NCI-H1694 (cell line): Measurements from ENCODE around the gene HOXC11.

Source experiments
- DNase-seq: peaks from one replicate; lab custom pipeline; 2025; lab: John Stamatoyannopoulos, UW

HOXC11 gene

DNA sequence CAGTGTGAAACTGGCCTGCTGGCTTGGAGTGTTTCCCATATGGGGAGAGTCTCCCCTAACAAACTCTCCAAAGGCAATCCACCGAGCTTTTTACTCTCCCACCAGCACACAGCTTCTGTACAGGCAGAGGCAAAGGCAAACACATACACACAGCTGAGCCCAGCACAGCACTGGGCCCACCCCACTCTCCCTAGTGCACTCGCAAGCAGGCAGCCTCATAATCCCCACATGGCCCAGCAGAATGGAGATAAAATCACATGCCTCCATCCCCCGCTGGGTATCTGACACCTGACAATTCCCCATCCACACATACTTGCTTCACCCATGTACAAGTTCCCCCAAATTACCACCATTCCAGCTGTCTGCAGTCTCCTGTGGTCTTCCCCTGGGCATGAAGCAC lies 14.8 kb upstream of the HOXC11 start:
- no peak for DNase-seq

DNA sequence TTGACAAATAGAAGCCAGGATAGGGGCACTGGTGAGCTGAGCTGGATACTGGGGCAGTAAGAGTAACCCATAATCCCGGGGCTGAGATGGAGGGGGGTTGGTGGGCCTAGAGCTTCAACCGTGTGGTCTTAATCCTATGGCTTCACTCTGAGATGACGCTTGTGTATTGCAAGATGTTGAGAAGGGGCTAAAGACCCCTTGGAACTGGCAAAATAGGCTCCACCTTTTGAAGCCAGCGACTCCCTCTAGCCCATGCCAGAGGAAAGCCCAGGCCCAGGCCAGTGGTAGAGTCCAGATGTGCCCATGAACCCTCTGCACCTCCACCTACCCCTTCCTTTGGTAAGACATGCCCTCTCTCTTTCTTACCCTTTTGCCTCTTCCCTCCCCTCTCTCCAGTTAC lies 13.6 kb upstream of the HOXC11 start:
- no peak for DNase-seq

DNA sequence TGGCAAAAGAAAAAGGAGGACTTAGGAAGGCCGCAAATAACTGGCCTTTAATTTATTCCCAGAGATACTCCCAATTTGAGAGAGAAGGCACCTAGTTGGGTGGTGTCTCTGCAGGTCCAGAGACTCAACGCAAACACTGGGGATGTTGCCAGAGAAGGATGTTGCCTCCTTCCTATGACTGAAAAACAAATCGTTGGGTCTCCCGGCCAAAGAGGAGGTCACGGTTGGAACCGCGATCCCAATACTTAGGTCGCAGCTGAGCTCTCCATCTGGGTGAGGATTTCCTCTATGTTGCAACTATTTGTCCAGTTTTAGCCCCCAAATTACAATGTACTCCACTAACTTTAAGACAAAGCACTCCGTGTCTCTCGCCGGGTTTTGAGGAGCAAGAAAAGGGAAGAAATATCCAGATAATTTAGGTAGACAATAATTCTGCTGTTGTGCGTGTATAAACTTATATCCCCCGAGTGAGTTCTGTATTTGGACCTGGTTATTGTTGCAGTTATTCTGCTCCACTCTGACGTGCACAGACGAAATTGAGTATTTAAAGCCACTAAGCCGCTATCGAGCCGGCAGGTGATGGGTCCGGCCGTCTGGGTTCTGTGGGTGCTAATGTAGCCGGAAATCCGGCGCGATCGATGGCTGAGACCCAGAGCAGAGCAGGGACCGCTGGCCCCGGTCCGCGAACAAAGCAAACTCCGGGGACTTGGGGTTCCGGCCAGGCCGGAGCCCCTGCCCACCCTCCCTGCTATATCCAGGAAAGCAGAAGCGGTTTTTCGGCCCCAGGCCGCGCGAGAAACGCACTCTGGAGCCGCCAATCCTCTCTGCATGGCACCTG lies 12.5 kb upstream of the HOXC11 start:
- no peak for DNase-seq

DNA sequence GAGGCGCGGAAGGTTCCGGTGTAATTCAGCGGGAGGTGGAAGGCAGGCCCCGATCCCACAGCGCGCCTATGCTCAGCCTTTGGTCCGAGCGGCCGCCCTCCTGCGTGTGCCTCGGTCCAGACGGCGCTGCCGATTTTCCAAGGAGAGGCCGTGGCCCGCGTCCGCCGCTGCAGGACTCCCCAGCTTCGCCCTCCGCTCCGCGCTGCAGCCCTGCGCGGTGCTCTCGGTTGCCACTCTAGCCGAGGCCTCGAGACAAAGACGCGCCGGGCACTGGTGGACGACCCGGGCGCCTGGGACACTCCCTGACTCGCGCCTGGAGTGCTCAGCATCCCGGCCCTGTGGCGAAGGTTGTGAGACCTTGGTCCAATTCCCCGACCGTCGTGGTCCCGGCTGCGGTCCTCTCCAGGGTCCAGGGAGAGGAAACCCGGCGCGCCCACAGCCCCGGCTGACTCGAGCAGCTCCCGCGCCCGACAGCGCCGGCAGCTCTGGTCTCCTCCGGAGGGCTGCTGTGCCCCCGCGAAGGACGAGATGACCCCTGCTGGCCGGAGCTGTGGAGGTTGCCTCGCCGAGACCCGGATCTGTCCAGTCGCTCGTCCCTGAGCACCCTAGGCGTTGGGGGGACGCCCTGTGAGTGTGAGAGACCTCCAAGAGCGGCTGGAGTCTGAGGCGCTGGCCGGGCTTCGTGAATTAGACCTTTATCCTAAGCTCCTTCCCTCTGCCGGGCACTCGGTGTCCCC lies 11.7 kb upstream of the HOXC11 start:
- no peak for DNase-seq

DNA sequence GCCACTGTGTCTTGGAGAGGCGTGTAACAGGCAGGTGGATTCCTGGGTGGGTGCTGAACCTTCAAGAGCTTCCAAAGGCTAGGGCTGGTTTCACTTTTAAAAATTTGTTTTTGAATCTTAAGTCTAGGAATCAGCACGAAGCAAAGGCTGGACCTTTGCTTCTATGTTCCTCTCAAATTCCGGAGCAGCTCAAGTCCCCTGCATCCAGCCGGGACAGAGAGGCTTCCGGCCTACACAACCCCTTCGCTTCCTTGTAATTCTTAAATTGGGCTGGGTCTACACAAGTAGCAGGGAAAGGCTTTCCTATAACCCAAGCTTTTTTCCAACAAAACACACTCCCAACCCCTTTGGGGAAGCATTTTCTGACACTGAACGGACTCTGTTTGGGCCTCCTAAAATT lies 9.9 kb upstream of the HOXC11 start:
- DNase-seq: no peak

DNA sequence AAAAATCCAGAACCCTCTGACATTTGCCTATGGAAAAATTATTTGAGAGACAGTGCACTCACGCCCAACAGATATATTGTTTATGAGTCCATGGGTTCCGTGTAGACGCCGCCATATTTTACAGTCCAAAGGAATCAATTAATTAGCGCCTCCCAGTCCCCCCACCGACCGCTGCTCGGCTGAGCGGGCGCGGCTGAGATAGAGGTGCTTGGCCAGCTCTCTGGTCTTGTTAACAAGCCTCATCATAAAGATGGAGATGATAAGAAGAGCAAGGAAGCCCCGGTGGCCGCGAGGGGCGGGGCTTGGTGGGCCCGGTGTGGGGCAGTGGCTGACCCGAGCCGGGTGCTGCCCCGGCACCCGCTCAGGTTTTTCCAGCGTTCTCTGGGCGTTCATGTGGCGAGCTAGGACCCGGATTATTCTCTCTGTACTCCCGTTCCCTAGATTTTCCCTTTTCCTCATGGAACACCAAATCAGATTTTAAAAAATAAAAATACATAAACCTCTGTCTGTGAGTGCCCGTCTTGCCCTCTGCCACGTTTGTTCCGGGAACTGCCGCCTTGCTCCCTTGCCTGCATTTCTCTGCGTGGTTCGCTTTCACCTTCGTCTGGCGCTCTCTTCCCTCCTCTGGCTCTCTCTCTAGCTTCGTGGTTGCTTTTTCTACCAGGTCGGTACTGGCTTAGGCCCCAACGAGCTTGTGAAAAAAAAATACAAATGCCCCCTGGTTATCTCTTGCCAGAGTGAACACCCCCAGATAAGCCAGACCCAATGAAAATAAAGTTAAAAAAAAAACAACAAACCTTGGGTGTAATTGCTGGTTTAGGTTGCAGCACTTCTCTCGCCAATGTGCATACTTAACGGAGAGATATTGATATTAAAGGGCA lies 9.3 kb upstream of the HOXC11 start:
- DNase-seq: no peak

DNA sequence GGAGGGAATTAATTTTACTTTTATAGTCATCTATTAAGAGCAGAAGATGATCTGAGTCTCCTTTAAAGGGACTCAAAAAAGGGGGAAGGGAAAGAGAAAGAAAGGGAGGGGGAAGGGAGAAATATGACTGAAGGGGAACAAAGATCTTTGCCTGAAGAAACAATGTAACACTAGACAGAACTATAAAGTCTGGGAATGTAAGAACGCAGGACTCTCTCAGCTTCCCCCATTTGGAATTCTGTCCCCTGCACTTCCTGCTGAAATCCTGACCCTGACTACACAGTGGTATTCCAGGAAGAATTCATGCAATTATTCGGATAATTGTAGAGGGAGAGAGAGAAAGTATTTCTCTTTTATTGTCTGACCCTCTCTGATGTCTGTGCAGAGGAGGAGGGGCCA lies 8.6 kb upstream of the HOXC11 start:
- no peak for DNase-seq

DNA sequence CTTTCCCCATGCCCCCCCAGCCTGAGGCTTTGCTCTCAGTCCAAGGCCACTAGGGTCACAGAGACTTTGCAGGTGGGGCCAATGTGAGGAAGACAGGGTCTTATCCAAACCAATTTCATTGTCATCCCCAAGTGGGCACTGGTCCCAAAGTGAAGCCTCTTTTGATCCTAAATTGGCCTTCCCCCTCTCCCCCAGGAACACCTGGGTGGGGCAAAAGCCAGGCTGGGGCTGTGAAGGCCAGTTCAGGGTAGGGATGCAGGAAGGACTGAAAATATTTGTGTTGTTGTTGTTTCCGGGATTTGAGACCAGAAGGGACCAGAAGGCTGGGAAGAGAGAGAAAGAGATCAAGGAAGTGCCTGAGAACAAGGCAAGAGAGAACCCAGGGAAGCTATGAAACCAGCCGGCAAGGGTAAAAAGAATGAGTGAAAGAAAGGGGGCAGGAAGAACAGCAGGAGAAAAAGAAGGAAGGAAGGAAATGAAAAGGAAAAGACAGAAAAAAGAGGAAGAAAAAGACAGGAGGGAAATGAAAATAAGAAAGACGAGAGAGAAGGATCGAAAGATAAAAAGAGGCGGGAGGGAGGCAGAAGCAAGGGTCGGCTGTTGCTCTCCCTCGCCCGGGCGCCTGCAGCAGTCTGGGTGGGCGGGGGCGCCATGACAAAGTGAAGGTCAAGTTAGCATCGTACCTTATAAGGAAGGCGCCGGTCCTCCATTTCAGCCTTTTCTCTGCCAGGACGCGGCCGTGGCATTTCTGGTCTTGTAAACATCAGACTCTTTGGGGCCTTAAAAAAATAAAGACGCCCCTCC lies 7.4 kb upstream of the HOXC11 start:
- DNase-seq: no peak

DNA sequence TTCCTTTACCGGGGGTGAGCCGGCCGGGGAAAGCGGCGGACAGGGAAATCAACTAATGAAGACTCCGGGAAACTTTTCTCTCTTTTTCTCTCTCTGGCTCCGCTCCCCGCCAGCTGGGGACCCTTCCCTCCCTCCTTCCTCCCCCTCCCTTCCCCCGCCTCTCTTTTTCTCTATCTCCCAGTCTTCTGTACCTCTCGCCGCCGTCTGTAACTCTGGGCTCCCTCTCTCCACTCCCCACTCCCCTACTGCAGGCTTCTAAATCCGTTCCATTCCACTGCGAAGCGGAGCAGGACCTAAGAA lies 6.9 kb upstream of the HOXC11 start:
- DNase-seq: no peak

DNA sequence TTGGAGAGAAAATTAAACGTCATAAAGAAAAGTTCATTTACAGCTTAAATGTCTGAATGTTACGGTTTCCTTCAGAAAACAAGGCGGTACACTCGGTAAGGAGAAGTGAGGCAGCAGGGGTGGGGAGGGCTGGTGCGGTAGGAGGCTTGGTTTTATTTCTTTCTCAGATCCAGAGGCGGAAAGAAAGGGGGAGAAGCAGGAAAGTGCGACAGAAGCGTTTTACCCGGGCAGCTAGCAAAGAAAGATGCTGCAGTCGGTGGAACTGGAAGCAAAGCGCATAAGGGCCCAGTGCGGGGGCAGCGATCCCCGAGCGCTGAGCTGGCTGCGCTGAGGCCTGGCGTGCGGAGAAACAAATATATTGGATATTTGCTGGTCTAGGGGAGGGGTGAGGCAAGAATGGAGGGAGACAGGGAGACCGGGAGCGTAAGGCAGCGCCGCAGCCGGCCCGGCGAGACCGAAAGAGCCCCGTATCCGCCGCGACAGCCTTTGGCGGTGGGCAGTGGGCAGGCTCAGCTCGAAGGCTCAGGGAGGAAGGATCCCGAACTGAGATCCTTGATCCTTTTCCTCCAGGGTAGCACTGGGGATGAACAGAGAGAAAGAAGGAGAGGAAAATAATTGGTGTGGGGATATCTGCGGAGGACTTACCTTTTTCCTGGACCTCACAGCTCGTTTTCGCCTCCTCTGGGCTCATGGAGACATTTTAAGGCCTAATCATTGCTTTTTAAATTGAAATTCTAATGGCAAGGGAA lies 6.4 kb upstream of the HOXC11 start:
- DNase-seq: no peak

DNA sequence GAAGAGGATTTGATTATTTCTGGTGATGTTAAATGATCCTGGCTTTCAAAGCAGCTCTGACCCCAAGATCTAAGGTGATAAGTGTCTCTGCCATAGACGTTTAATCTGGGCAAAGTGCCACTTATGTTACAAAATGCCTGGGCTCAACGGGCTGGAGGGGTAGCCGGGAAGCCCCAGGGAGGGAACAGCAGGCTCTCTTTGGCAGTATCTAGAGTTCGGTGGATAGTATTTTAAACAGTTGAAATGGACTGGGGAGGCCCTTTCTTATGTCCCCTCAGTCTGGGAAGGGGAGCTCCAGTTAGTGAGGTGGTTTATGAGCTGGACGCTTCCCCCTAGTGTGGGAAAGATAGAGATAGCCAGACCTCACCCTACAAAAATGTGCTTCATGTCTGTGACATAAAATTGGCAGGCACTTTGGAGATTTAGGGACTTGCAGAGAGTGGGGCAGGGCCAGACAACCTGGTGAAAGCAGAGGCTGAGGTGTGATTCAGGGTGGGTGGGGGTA lies 5.5 kb upstream of the HOXC11 start:
- no peak for DNase-seq

DNA sequence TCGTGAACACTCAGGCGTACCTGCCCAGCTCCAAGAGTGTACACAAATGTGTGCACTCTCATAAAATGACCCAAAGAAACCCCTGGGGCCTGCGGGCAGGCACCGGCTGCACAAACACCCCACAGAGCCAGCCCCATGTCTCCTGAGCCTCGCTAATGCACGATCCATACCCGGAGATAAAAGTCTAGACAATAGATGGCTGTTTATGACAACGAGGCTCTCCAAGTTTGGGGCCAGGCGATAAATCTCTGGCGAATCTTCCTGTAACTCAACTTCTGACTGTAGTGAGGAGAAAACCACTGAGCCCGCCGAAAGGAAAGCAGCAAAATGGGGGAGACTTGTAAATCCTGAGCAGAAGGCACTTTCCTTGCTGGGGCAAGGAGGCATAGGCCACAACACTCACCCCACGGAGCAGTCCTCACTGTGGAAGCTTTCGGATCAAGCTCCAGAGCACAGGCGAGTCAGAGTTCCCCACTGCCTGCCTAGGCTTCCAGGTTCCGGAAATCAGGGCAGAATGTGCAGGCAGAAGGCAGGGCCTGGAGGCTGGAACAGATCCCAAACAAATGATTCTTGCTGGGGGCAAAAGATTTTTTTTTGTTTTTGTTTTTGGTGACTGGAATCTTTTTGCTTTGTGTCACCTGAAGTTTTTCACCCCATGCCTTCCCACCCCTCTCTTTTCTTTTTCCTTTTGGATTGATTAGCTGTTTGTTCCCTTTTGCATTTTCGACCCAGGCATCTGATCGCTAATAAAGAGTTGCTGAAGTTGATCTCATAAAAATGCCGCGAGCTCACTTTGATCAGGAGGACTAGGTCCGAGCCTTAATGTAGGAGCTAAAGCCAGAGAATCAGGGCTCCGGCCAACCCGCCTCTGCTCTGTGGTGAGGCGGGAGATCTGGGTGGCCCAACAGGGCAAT lies 4.5 kb upstream of the HOXC11 start:
- no peak for DNase-seq

DNA sequence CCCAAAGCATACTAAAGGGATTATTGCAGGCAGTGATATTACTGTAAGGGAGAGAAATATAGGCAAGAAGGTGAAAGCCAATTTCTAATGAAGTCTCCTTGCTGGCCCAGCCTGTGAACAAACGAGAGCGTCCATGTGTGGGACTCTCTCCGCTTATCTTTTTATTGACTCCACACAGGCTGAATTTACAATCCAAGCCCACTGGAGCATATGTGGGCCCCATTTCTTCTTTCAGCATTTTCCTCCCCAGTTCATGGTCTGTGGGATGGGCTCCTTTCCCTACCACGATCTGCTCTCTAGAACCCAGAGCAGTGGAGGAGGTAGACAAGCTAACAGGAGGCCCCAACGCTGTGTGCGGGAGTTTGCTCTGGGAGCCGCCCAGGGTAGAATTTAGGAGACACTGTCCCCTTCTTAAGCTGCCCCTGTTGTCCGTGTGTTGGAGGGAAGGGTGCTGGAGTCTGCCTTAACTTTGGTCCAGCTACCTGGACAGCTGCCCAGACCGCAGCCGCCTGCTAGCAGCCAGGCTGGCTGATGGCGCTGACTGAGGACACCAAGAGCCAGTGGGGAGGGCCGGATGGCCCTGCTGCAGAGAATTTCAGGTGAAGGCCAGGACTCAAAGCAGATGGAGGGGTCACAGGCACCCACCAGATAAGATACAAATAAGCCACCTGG lies 3.2 kb upstream of the HOXC11 start:
- no peak for DNase-seq

DNA sequence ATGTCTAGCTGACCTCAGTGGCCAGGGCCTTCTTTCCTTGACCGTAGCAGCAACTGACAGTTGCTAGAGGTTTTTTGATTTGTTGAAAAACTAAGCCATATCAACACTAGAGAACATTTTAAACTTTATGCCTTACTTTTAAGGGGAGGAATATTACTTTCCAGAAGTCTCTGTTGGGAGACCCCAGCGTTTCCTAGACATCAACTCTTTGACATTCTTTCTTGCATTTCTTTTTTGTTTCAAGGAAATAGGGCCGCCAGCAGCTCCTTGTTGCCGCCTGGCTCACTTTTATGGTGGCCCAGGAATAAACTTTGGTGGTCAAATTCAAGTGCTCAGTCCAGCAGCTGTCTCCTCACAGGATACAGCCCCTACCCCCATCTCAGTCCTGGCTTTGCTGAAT lies 2.5 kb upstream of the HOXC11 start:
- DNase-seq: no peak

DNA sequence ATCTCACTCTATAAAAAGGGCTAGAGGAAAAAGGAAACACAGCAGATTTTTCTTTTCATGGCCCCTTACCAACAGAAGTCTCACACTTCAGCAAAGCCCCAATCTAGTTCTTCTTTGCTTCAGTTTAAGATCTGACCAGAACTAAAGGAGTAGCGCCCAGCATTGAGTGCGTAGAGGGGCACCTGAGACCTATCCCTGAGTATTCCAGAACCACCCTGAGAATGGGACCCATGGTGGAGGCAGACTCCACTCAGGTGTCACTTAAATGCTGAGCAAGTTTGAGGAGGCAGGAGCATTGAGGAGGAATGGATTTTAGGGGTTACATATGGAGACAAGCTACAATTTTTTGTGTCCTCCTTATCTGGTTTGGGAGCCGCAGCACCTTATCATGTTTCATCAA lies 1.8 kb upstream of the HOXC11 start:
- DNase-seq: no peak

DNA sequence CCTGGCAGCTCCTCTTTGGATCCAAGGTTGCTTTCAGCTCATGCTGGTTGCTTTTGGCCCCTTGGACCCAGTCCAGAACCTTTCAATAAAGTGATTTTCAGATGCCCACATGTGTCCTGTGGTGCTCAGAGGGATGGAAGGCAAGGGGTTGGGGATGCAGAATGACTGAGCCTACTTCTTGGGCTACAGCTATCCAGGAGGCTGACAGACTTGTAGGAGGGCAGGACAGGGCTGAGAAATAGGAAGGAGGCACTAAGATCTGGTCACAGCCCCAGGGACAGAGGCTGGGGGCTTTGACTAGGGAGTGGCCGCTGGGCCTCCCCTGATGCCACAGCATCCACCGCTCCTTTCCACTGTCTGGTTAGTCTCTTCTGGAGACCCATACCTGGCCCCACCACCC lies 1.2 kb upstream of the HOXC11 start:
- DNase-seq: no peak

DNA sequence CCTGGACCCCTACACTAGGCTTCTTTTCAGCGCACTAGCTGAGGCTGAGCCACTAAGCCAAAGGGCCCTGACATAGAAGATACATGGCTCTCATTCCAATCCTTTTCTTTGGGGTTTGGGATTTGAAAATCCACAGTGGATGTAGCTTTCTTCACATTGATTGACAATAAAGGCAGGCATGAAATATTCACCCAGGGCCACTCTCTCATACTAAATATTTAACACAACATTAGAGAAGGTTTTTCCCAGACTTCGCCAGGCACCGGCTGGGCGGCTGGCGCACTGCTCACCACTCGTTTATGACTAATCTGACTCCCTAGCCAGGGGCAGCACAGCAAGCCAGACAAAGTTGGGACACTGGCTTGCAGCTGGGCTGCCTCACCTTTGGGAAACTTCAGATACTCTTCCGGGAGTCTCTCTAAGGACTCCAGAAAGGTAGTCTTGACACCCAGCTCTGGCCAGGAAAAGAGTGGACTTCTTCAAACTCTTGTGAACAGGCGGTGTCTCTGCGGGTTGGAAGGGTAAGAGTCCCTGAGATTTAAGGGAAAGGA lies 699 bp upstream of the HOXC11 start:
- DNase-seq: no peak

DNA sequence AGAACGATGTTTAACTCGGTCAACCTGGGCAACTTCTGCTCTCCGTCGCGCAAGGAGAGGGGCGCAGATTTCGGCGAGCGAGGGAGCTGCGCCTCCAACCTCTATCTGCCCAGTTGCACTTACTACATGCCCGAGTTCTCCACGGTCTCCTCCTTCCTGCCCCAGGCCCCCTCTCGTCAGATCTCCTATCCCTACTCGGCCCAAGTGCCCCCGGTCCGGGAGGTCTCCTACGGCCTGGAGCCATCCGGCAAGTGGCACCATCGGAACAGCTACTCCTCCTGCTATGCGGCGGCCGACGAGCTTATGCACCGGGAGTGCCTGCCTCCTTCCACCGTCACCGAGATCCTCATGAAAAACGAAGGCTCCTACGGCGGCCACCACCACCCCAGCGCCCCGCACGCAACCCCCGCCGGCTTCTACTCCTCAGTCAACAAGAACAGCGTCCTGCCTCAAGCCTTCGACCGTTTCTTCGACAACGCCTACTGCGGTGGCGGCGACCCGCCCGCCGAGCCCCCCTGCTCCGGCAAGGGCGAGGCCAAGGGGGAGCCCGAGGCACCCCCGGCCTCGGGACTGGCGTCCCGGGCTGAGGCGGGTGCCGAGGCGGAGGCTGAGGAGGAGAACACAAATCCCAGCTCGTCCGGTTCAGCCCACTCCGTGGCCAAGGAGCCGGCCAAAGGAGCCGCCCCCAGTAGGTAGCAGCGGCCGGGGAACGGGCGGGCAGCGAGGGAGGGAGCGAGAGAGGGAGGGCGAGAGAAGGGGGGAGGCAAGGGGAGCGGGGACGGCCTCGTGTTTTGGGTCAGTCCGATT lies 513 bp downstream of the HOXC11 start:
- DNase-seq: no peak
